ENCODE results near the gene NCKAP5. TPM values are rescaled to one million over a fixed set of nuclear protein-coding genes. Genes with fewer than 3 reads are reported as not detected.

NCKAP5 gene
- total RNA-seq, 2 donors from 2014 or later, result not detected

GRCh38 chr2:132804051-132804450 lies 764.2 kb downstream of the NCKAP5 start:
- H3K4me1 Mint-ChIP-seq (ENCODE audit: low read depth), result no peaks in the 10 kb centered on the region
- H3K27me3 Mint-ChIP-seq (ENCODE audit: low read depth), result no peaks in the 10 kb centered on the region
- H3K4me3 Mint-ChIP-seq, result no peak overlapping the region
- ATAC-seq (replicated peaks in 1 of 2), result no peak
- DNase-seq, result no peak
- peaks cover 0 to 2% of the 10 kb centered on the region in 2 donors for H3K36me3 Mint-ChIP-seq (ENCODE audit: insufficient read depth in 2 of 2)
- H3K27ac Mint-ChIP-seq, result no peak overlapping the region
- peaks cover 3 to 13% of the 10 kb centered on the region in 2 donors for H3K9me3 Mint-ChIP-seq

- no peaks in the 10 kb centered on the region for H3K9me3 Mint-ChIP-seq
- H3K27ac Mint-ChIP-seq, result no peak overlapping the region
- no peaks in the 10 kb centered on the region for H3K4me1 Mint-ChIP-seq (ENCODE audit: low read depth)
- no peak overlapping the region for H3K4me3 Mint-ChIP-seq
- DNase-seq (no peak), ATAC-seq (replicated peaks in 1 of 2) (no peak)
- no peaks in the 10 kb centered on the region for H3K27me3 Mint-ChIP-seq (ENCODE audit: low read depth)
- H3K36me3 Mint-ChIP-seq (ENCODE audit: insufficient read depth in 2 of 2), result no peaks in the 10 kb centered on the region
Observed at GRCh38 chr2:132798341-132798740, 769.9 kb downstream of the NCKAP5 start.

- H3K9me3 Mint-ChIP-seq, result no peaks in the 10 kb centered on the region
- ATAC-seq (replicated peaks in 1 of 2), result no peak
- no peaks in the 10 kb centered on the region for H3K36me3 Mint-ChIP-seq (ENCODE audit: insufficient read depth in 2 of 2)
- no peak for DNase-seq
- no peak overlapping the region for H3K27ac Mint-ChIP-seq
- H3K4me3 Mint-ChIP-seq, result no peak overlapping the region
- no peaks in the 10 kb centered on the region for H3K4me1 Mint-ChIP-seq (ENCODE audit: low read depth)
- H3K27me3 Mint-ChIP-seq (ENCODE audit: low read depth), result no peaks in the 10 kb centered on the region
Observed at GRCh38 chr2:132797556-132797955, 770.7 kb downstream of the NCKAP5 start.

GRCh38 chr2:132797071-132797470 lies 771.2 kb downstream of the NCKAP5 start:
- no peaks in the 10 kb centered on the region for H3K36me3 Mint-ChIP-seq (ENCODE audit: insufficient read depth in 2 of 2)
- H3K27ac Mint-ChIP-seq, result no peak overlapping the region
- no peak for DNase-seq
- no peaks in the 10 kb centered on the region for H3K27me3 Mint-ChIP-seq (ENCODE audit: low read depth)
- H3K9me3 Mint-ChIP-seq, result no peaks in the 10 kb centered on the region
- no peaks in the 10 kb centered on the region for H3K4me1 Mint-ChIP-seq (ENCODE audit: low read depth)
- H3K4me3 Mint-ChIP-seq, result no peak overlapping the region
- no peak for ATAC-seq (replicated peaks in 1 of 2)

DNA sequence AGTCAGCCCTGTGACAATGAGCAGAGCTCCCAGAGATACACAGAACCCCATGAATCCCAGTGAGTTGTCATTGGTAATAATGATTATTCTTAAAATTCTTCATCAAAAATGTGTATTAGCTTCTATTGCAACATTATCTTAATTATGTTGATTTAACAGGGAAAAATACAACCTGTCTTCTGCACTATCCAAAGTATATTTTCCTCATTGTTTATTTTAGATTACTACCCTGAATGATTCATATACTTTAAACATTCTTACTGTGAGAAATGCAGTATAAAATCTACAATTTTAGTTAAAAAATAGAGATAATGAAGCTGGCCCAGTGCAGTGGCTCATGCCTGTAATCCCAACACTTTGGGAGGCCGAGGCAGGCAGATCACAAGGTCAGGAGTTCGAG lies 773.0 kb downstream of the NCKAP5 start:
- H3K4me3 Mint-ChIP-seq, result no peak overlapping the region

GRCh38 chr2:132793532-132793931 lies 774.7 kb downstream of the NCKAP5 start:
- Mint-ChIP-seq H3K27me3 (ENCODE audit: low read depth) (no peaks in the 10 kb centered on the region), H3K27ac (no peak overlapping the region), H3K9me3 (no peaks in the 10 kb centered on the region), H3K36me3 (ENCODE audit: insufficient read depth in 2 of 2) (no peaks in the 10 kb centered on the region), H3K4me1 (ENCODE audit: low read depth) (no peaks in the 10 kb centered on the region), H3K4me3 (no peak overlapping the region)
- ATAC-seq (replicated peaks in 1 of 2) (no peak), DNase-seq (no peak)

More for the DNA sequence above, 773.0 kb downstream of the NCKAP5 start:
- Mint-ChIP-seq H3K27me3 (ENCODE audit: low read depth) (no peaks in the 10 kb centered on the region), H3K9me3 (no peaks in the 10 kb centered on the region), H3K4me1 (ENCODE audit: low read depth) (no peaks in the 10 kb centered on the region), H3K36me3 (ENCODE audit: insufficient read depth in 2 of 2) (no peaks in the 10 kb centered on the region), H3K27ac (no peak overlapping the region)
- DNase-seq (no peak), ATAC-seq (replicated peaks in 1 of 2) (no peak)

DNA sequence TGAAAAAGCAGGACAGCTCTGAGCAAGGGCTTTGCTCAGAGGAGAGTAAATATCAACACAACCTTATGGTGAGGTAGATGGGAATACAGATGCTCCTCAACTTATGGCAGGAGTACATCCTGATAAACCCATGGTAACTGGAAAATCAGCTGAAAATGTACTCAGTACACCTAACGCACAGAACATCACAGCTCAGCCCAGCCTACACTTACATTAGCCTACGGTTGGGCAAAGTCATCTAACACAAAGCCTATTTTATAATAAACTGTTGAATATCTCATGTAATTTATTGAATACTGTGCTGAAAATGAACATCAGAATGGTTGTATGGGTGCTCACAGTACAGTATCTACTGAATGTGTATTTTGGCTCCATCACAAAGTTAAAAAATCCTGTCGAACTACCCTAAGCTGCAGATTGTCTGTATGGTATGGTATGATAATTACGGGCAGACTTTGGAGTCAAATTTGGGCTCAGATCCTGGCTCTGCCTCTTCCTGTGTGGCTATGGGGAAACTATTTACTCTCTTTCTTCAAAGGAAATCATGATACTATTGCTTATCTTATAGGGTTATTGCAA lies 778.0 kb downstream of the NCKAP5 start:
- Mint-ChIP-seq H3K4me3 (no peak overlapping the region), H3K9me3 (no peaks in the 10 kb centered on the region), H3K27me3 (ENCODE audit: low read depth) (no peaks in the 10 kb centered on the region), H3K4me1 (ENCODE audit: low read depth) (no peaks in the 10 kb centered on the region), H3K36me3 (ENCODE audit: insufficient read depth in 2 of 2) (no peaks in the 10 kb centered on the region), H3K27ac (no peak overlapping the region)
- DNase-seq (no peak), ATAC-seq (replicated peaks in 1 of 2) (no peak)

DNA sequence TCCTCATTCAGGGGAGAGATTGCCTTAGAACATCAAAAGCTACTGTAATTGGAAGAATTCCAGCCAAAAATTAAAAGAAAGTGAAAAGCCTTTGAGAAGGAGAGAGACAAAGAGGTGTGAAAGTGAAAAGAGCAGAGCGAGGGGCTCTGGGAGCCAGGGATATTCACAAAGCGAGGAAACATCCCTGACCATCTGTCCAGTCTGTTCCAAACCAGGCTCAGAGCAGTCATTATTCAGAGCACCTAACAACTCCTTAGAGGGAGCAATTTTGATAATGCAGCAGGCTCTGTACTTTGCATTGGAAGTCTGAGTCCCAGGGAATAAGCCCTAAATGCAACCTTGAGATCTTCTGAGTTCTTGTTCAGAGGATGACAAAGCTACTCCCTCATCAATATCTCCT lies 779.2 kb downstream of the NCKAP5 start:
- Mint-ChIP-seq H3K27ac (no peak overlapping the region), H3K27me3 (ENCODE audit: low read depth) (no peaks in the 10 kb centered on the region), H3K9me3 (no peaks in the 10 kb centered on the region), H3K36me3 (ENCODE audit: insufficient read depth in 2 of 2) (no peaks in the 10 kb centered on the region), H3K4me1 (ENCODE audit: low read depth) (no peaks in the 10 kb centered on the region), H3K4me3 (no peak overlapping the region)
- DNase-seq (no peak), ATAC-seq (replicated peaks in 1 of 2) (no peak)

GRCh38 chr2:132788310-132788838 lies 779.9 kb downstream of the NCKAP5 start:
- no peaks in the 10 kb centered on the region for H3K4me1 Mint-ChIP-seq (ENCODE audit: low read depth)
- no peaks in the 10 kb centered on the region for H3K36me3 Mint-ChIP-seq (ENCODE audit: insufficient read depth in 2 of 2)
- DNase-seq, result no peak

DNA sequence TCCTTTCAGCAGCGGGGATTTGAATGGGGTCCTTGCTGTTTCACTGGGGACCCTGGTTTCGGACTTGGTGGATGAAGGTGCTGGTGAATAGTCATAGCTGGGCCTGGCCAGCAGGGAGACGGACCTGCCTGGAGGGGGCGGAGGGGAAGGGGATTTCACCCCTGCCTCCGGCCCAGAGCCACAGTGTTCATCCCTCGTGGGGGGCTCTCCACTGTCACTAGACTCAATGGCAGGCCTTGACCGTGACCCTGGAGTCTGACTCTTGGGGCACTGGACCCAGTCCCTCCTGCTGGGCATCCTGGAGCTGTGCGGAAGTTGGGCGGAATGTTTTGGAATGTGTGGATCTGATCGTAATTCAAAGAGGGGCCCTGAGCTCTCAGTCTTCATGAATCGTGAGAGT lies 784.4 kb downstream of the NCKAP5 start:
- DNase-seq, result no peak
- Mint-ChIP-seq H3K4me3 (no peak overlapping the region), H3K27me3 (ENCODE audit: low read depth) (no peaks in the 10 kb centered on the region), H3K9me3 (no peaks in the 10 kb centered on the region), H3K36me3 (ENCODE audit: insufficient read depth in 2 of 2) (no peaks in the 10 kb centered on the region), H3K27ac (no peak overlapping the region), H3K4me1 (ENCODE audit: low read depth) (no peaks in the 10 kb centered on the region)
- ATAC-seq (replicated peaks in 1 of 2), result no peak

More at GRCh38 chr2:132788310-132788838, 779.9 kb downstream of the NCKAP5 start:
- ATAC-seq (replicated peaks in 1 of 2), result no peak
- no peak overlapping the region for H3K4me3 Mint-ChIP-seq
- no peaks in the 10 kb centered on the region for H3K9me3 Mint-ChIP-seq
- H3K27ac Mint-ChIP-seq, result no peak overlapping the region
- H3K27me3 Mint-ChIP-seq (ENCODE audit: low read depth), result no peaks in the 10 kb centered on the region

- DNase-seq, result no peak
- Mint-ChIP-seq H3K4me1 (ENCODE audit: low read depth) (no peaks in the 10 kb centered on the region), H3K27me3 (ENCODE audit: low read depth) (no peaks in the 10 kb centered on the region), H3K36me3 (ENCODE audit: insufficient read depth in 2 of 2) (no peaks in the 10 kb centered on the region), H3K4me3 (no peak overlapping the region), H3K9me3 (no peaks in the 10 kb centered on the region), H3K27ac (no peak overlapping the region)
- no peak for ATAC-seq (replicated peaks in 1 of 2)
Observed at GRCh38 chr2:132782176-132782783, 786.0 kb downstream of the NCKAP5 start.

DNA sequence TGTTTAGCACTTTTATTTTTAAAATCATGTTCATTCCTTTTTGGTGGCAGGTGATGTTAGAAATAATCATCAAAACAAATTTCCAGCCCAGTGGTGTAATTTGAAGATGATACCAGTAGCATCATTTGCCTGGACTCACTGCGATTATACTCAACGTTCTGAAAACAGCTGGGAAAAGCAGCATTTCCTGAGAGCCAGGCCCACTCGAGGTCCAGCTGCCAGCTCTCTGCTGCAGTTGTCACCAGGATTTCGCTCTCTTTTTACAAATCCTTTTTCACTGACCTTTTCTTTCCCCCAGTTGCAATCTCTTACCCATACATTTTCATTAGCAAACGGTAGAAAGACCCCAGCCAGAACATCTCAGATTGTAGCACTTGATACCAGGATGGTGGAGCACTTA lies 787.6 kb downstream of the NCKAP5 start:
- no peaks in the 10 kb centered on the region for H3K36me3 Mint-ChIP-seq (ENCODE audit: insufficient read depth in 2 of 2)
- no peaks in the 10 kb centered on the region for H3K4me1 Mint-ChIP-seq (ENCODE audit: low read depth)
- no peak overlapping the region for H3K4me3 Mint-ChIP-seq
- DNase-seq (no peak), ATAC-seq (replicated peaks in 1 of 2) (no peak)
- H3K27me3 Mint-ChIP-seq (ENCODE audit: low read depth), result no peaks in the 10 kb centered on the region
- no peak overlapping the region for H3K27ac Mint-ChIP-seq
- no peaks in the 10 kb centered on the region for H3K9me3 Mint-ChIP-seq

DNA sequence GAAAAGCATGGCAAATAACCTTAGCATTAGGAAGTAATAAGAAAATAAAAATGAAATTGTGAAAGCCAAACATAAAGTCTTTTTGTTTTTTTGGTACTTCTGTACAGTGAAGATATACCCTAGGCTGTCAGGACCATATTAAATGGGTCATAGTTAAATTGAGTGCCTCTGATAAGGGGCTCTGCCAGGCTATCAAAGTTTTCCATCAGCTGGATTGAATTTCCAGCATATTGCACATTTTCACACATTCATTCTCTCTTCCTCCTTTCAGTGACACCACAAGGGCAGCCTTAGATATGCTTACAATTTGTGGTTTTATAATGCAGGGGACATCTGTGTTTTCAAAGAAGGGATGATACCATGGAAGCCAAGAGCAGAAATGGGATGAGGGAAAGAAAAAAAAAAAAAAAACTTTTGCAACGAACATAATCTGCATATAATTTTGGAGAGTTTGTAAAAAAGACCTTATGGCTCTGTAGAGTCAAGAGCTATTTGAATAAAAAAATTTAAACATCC lies 789.0 kb downstream of the NCKAP5 start:
- Mint-ChIP-seq H3K4me1 (ENCODE audit: low read depth) (no peaks in the 10 kb centered on the region), H3K4me3 (no peak overlapping the region), H3K36me3 (ENCODE audit: insufficient read depth in 2 of 2) (no peaks in the 10 kb centered on the region), H3K9me3 (no peaks in the 10 kb centered on the region), H3K27me3 (ENCODE audit: low read depth) (no peaks in the 10 kb centered on the region), H3K27ac (no peak overlapping the region)
- DNase-seq, result no peak
- ATAC-seq (replicated peaks in 1 of 2), result no peak

DNA sequence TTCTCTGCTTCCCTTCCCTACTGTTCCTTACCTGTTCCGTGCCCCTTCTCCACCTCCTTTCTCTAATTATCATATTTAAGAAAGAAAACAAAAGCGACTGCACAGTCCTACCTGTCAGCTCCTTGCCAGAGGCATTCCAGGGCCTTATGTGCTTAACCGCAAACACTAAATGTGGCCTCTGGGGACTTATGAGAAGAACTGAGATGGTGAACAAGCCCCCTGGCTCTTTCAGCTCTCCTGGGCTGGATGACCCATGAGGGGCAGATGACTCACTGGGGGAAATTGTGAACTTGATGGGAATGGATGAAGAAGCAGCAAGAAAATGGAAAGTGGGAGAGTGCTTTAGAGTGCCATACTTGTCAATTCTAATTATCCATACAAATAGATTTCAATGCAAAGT lies 792.0 kb downstream of the NCKAP5 start:
- Mint-ChIP-seq H3K27ac (no peak overlapping the region), H3K27me3 (ENCODE audit: low read depth) (no peaks in the 10 kb centered on the region), H3K4me1 (ENCODE audit: low read depth) (no peaks in the 10 kb centered on the region), H3K36me3 (ENCODE audit: insufficient read depth in 2 of 2) (no peaks in the 10 kb centered on the region), H3K9me3 (no peaks in the 10 kb centered on the region), H3K4me3 (no peak overlapping the region)
- ATAC-seq (replicated peaks in 1 of 2), result no peak
- DNase-seq, result no peak

Data from activated T-cell treated with anti-CD3 and anti-CD28 coated beads, Interleukin-2, amount 50 U/mL, for 72 hours (primary cell).